GM18511 (cell line): ENCODE data around the gene GRIN1.
A peak's percentile ranks its signal among the peaks of the same experiment; 100 is the strongest.
"Not testable (repeated sequence)": the region's sequence is repeated elsewhere in the genome, so short reads cannot be mapped to it uniquely, and the experiment has no call there.

Experiments used
- ATAC-seq: cut with Tn5 transposase; IDR thresholded peaks from one replicate; pipeline ENCODE4 v1.9.1; 2021; ENCODE audit warnings: mild to moderate bottlenecking, moderate library complexity; ENCODE audit not compliant: unreplicated experiment

Gene GRIN1

GRCh38 chr9:137110911-137111787 lies 27.8 kb upstream of the GRIN1 start:
- ATAC-seq, result no peak

GRCh38 chr9:137111788-137112563 lies 27.0 kb upstream of the GRIN1 start:
- ATAC-seq, result no peak

GRCh38 chr9:137112564-137113384 lies 26.2 kb upstream of the GRIN1 start:
- no peak for ATAC-seq

GRCh38 chr9:137113385-137114159 lies 25.4 kb upstream of the GRIN1 start:
- ATAC-seq, result no peak

GRCh38 chr9:137114220-137114612 lies 24.7 kb upstream of the GRIN1 start:
- ATAC-seq, result no peak

GRCh38 chr9:137114613-137115393 lies 24.2 kb upstream of the GRIN1 start, which contains the start of gene DPP7:
Gene DPP7, minus strand, starts transcription at chr9:137114733. Its CDS starts 20 bp downstream, at chr9:137114713.
- peak; percentile 81 for ATAC-seq

- ATAC-seq, result no peak
These were observed 23.4 kb upstream of the GRIN1 start for GRCh38 chr9:137115394-137116026.

GRCh38 chr9:137116027-137116507 lies 22.9 kb upstream of the GRIN1 start:
- ATAC-seq, result no peak

GRCh38 chr9:137116728-137117127 lies 22.2 kb upstream of the GRIN1 start:
- ATAC-seq, result no peak

- no peak for ATAC-seq
These were observed 21.7 kb upstream of the GRIN1 start for GRCh38 chr9:137117269-137117731.

- ATAC-seq, result not testable (repeated sequence)
These were observed 20.8 kb upstream of the GRIN1 start for GRCh38 chr9:137118092-137118603.

- ATAC-seq, result not testable (repeated sequence)
These were observed 16.8 kb upstream of the GRIN1 start for GRCh38 chr9:137121927-137122795.

- not testable (repeated sequence) for ATAC-seq
These were observed 16.0 kb upstream of the GRIN1 start for GRCh38 chr9:137122796-137123467.

GRCh38 chr9:137123468-137123837 lies 15.5 kb upstream of the GRIN1 start:
- no peak for ATAC-seq

- not testable (repeated sequence) for ATAC-seq
These were observed 14.9 kb upstream of the GRIN1 start for GRCh38 chr9:137123952-137124462.

GRCh38 chr9:137126786-137127185 lies 12.2 kb upstream of the GRIN1 start:
- no peak for ATAC-seq
